ENCODE results near the gene CCDC157.

DNA sequence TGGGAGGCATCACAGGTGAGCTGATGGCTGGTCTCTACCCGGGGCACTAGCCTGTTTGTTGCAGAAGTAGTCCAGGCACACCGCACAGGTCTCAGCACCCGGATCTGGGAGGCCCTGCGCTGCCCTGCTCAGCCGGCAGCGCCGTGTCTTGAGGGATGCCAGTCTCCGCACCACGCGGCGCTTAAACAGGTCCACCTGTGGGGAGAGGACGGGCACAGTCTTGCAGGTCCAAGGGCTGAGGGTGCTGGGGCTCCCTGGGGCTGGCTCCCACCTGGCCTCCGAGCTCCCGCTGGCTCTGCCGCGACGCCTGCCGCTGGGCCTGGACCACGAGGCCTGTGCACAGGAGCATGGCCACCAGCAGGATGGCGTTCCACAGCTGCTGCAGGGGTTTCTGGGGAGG is 23.2 kb downstream of the CCDC157 start:
- TF ChIP-seq, protein P1, sequence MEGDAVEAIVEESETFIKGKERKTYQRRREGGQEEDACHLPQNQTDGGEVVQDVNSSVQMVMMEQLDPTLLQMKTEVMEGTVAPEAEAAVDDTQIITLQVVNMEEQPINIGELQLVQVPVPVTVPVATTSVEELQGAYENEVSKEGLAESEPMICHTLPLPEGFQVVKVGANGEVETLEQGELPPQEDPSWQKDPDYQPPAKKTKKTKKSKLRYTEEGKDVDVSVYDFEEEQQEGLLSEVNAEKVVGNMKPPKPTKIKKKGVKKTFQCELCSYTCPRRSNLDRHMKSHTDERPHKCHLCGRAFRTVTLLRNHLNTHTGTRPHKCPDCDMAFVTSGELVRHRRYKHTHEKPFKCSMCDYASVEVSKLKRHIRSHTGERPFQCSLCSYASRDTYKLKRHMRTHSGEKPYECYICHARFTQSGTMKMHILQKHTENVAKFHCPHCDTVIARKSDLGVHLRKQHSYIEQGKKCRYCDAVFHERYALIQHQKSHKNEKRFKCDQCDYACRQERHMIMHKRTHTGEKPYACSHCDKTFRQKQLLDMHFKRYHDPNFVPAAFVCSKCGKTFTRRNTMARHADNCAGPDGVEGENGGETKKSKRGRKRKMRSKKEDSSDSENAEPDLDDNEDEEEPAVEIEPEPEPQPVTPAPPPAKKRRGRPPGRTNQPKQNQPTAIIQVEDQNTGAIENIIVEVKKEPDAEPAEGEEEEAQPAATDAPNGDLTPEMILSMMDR (IDR thresholded peaks at IDR 0.05; ENCODE audit: poor library complexity, severe bottlenecking): no peak
- TF ChIP-seq POLR2AphosphoS5 (IDR thresholded peaks at IDR 0.05): no peak
- no peak for TF ChIP-seq EZH2 (IDR thresholded peaks at IDR 0.05; ENCODE audit: borderline replicate concordance, insufficient read depth, low read length, poor library complexity, severe bottlenecking)
- TF ChIP-seq SMC3 (conservative IDR thresholded peaks at IDR 0.05; ENCODE audit: poor library complexity): no peak
- TF ChIP-seq MXI1 (conservative IDR thresholded peaks at IDR 0.05; ENCODE audit: poor library complexity, severe bottlenecking): no peak
- no peak for TF ChIP-seq RAD21 (conservative IDR thresholded peaks at IDR 0.05)
- TF ChIP-seq, protein P2, sequence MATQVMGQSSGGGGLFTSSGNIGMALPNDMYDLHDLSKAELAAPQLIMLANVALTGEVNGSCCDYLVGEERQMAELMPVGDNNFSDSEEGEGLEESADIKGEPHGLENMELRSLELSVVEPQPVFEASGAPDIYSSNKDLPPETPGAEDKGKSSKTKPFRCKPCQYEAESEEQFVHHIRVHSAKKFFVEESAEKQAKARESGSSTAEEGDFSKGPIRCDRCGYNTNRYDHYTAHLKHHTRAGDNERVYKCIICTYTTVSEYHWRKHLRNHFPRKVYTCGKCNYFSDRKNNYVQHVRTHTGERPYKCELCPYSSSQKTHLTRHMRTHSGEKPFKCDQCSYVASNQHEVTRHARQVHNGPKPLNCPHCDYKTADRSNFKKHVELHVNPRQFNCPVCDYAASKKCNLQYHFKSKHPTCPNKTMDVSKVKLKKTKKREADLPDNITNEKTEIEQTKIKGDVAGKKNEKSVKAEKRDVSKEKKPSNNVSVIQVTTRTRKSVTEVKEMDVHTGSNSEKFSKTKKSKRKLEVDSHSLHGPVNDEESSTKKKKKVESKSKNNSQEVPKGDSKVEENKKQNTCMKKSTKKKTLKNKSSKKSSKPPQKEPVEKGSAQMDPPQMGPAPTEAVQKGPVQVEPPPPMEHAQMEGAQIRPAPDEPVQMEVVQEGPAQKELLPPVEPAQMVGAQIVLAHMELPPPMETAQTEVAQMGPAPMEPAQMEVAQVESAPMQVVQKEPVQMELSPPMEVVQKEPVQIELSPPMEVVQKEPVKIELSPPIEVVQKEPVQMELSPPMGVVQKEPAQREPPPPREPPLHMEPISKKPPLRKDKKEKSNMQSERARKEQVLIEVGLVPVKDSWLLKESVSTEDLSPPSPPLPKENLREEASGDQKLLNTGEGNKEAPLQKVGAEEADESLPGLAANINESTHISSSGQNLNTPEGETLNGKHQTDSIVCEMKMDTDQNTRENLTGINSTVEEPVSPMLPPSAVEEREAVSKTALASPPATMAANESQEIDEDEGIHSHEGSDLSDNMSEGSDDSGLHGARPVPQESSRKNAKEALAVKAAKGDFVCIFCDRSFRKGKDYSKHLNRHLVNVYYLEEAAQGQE (IDR thresholded peaks at IDR 0.05; ENCODE audit: borderline replicate concordance): no peak
